ENCODE data around the gene VPS4B.

DNA sequence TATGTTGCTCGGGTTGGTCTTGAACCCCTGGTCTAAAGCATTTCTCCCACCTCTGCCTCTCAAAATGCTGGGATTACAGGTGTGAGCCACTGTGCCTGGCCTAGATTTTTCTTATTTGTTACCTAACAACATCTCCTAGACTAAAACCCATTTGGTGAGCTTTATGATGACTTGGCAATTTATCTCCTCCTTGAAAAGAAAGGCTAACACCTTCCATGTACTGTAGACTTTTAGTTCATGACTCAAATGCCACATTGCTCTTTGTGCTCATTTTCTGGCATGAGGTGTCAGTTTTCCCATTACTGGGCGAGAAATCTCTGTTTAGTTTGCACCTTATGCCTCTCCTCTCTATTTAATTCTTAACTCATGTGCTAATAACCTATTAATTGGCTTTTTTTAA lies 42.2 kb upstream of the VPS4B start:
- TF ChIP-seq, protein P1, sequence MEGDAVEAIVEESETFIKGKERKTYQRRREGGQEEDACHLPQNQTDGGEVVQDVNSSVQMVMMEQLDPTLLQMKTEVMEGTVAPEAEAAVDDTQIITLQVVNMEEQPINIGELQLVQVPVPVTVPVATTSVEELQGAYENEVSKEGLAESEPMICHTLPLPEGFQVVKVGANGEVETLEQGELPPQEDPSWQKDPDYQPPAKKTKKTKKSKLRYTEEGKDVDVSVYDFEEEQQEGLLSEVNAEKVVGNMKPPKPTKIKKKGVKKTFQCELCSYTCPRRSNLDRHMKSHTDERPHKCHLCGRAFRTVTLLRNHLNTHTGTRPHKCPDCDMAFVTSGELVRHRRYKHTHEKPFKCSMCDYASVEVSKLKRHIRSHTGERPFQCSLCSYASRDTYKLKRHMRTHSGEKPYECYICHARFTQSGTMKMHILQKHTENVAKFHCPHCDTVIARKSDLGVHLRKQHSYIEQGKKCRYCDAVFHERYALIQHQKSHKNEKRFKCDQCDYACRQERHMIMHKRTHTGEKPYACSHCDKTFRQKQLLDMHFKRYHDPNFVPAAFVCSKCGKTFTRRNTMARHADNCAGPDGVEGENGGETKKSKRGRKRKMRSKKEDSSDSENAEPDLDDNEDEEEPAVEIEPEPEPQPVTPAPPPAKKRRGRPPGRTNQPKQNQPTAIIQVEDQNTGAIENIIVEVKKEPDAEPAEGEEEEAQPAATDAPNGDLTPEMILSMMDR (IDR thresholded peaks at IDR 0.05) = no peak
- no peak for TF ChIP-seq POLR2A (IDR thresholded peaks at IDR 0.05)
- TF ChIP-seq POLR2AphosphoS5 (IDR thresholded peaks at IDR 0.05) = no peak
